Body of pancreas (tissue), 4 donors: ENCODE data around the gene SSB. TPM values are rescaled to one million over a fixed set of nuclear protein-coding genes. Genes with fewer than 3 reads are reported as not detected.

ENCODE experiments used
- ATAC-seq: fragments of 150-250 bp; one replicate; pipeline ENCODE4 v1.9.1; 2016
- DNase-seq, 4 donors: peaks; one replicate each; pipeline ENCODE4 v3.0.0-alpha.2; 2019
- H3K27ac ChIP-seq, 4 donors: fragments of 200-600 bp; sonication (generic); 1 replicate in 3 of 4; 2 replicates in 1 of 4; pipeline versions ENCODE4 v1.5.1 to v1.6.1; 2016 to 2019; ENCODE audit warnings: mild to moderate bottlenecking in 1 of 4, mixed read lengths in 1 of 4, moderate library complexity in 1 of 4
- H3K27me3 ChIP-seq, 2 donors: fragments of 200-600 bp; sonication (generic); one replicate each; pipeline ENCODE4 v1.6.0; 2016; ENCODE audit warnings: mild to moderate bottlenecking in 1 of 2
- H3K36me3 ChIP-seq, 2 donors: fragments of 200-600 bp; sonication (generic); replicated peaks in 1 of 2; 2 replicates each; pipeline ENCODE4 v1.5.1; 2016; ENCODE audit warnings: low read depth in 2 of 2; ENCODE audit not compliant: insufficient read depth in 1 of 2
- H3K4me1 ChIP-seq: fragments of 200-600 bp; sonication (generic); one replicate; pipeline ENCODE4 v1.6.0; 2016
- H3K4me3 ChIP-seq, 2 donors: fragments of 200-600 bp; sonication (generic); 1 replicate in 1 of 2; 2 replicates in 1 of 2; pipeline ENCODE4 v1.5.1; 2016 to 2019
- H3K9me3 ChIP-seq, 3 donors: fragments of 200-600 bp; sonication (generic); 1 replicate in 2 of 3; 2 replicates in 1 of 3; pipeline ENCODE4 v1.5.1; 2016
- POLR2A ChIP-seq, 3 donors: fragments of 450-650 bp; IDR thresholded peaks; one replicate each; pipeline ENCODE4 v1.6.1; 2016; ENCODE audit warnings: antibody characterized with exemption in 3 of 3, mild to moderate bottlenecking in 2 of 3
- WGBS, 2 donors: methylation state at CpG; one replicate each; pipeline ENCODE4 v1.1.5; 2017; 5-methylcytosine and 5-hydroxymethylcytosine counted together
- intact Hi-C: fragments of 100-400 bp; cut with DNase I; formaldehyde crosslinking; loops from one replicate; pipeline ENCODE4 v1.15.1; 2023
- total RNA-seq, 2 donors: library from RNA; depleted of rRNA; stranded (reverse); fragments of >200 nt; gene quantifications; one replicate each; pipeline ENCODE4 v1.1.0, GENCODE V29; 2016
- TF ChIP-seq, protein P1 (sequence below), 7 experiments: fragments of 450-650 bp in 4 of 7; fragments of 200-600 bp in 3 of 7; sonication (generic) in 3 of 7; IDR thresholded peaks; one replicate each; pipeline ENCODE4 v1.5.1; 2016 to 2019; ENCODE audit warnings: antibody characterized with exemption in 7 of 7

Gene SSB
- total RNA-seq, 2 donors from 2014 or later: 36.6 to 46.4 TPM

DNA sequence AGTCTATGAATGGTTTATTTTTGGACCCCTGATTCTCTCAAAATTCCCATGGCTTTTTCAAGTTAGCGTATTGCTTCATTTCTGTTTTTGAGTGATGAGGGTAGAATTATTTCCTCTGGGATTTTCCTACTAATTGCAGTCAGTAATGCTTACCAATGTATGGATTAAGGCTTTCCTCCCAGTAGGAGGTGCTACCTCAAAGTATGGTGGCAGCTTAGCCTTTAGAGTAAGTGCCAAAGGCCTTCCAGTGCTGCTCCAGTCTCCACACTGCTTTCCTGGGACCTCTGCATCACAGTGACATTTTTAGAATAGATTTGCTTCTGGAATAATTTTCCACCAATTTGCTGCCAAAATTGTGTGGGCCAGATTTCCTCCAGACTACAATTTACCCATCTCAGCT, 16.2 kb upstream of the SSB start:
- WGBS, 2 donors: 100% methylated on average over 1 of the region's 1 CpG
- Histone ChIP-seq H3K27me3 (no peaks in the 10 kb centered on the region), H3K36me3 (no peaks in the 10 kb centered on the region), H3K4me3 (no peak overlapping the region), H3K27ac (no peak overlapping the region), H3K9me3 (no peaks in the 10 kb centered on the region), H3K4me1 (no peaks in the 10 kb centered on the region)
- DNase-seq (no peak), ATAC-seq (no peak)
- no peak for TF ChIP-seq POLR2A (IDR thresholded peaks at IDR 0.05)
- TF ChIP-seq, protein P1, sequence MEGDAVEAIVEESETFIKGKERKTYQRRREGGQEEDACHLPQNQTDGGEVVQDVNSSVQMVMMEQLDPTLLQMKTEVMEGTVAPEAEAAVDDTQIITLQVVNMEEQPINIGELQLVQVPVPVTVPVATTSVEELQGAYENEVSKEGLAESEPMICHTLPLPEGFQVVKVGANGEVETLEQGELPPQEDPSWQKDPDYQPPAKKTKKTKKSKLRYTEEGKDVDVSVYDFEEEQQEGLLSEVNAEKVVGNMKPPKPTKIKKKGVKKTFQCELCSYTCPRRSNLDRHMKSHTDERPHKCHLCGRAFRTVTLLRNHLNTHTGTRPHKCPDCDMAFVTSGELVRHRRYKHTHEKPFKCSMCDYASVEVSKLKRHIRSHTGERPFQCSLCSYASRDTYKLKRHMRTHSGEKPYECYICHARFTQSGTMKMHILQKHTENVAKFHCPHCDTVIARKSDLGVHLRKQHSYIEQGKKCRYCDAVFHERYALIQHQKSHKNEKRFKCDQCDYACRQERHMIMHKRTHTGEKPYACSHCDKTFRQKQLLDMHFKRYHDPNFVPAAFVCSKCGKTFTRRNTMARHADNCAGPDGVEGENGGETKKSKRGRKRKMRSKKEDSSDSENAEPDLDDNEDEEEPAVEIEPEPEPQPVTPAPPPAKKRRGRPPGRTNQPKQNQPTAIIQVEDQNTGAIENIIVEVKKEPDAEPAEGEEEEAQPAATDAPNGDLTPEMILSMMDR (IDR thresholded peaks at IDR 0.05): no peak
- intact Hi-C loops: no loop called here

DNA sequence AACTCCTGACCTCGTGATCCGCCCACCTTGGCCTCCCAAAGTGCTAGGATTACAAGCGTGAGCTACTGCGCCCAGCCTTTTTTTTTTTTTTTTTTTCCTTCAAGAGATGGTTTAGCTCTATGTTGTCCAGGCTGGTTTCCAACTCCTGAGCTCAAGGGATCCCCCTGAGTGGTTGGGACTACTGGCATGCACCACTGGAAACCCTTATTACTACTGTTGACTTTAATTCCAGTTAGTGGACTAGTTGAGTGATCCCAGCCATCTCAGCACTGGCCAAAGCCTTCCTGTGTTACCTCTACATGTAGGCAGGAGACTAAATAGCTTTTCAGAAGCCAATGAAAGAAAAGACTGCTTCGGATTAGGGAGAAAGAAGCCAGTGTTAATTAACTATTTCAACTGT, 8.1 kb upstream of the SSB start:
- ATAC-seq (no peak), DNase-seq (no peak)
- no peak overlapping the region for H3K27ac ChIP-seq
- H3K4me1 ChIP-seq: peaks cover 6% of the 10 kb centered on the region
- H3K36me3 ChIP-seq: no peaks in the 10 kb centered on the region
- TF ChIP-seq, protein P1 (IDR thresholded peaks at IDR 0.05): no peak
- no peak for TF ChIP-seq POLR2A (IDR thresholded peaks at IDR 0.05)
- no peaks in the 10 kb centered on the region for H3K9me3 ChIP-seq
- 80% methylated on average over 5 of the region's 5 CpGs for WGBS, 2 donors
- no peaks in the 10 kb centered on the region for H3K27me3 ChIP-seq
- no peak overlapping the region for H3K4me3 ChIP-seq
- intact Hi-C loops: no loop called here

DNA sequence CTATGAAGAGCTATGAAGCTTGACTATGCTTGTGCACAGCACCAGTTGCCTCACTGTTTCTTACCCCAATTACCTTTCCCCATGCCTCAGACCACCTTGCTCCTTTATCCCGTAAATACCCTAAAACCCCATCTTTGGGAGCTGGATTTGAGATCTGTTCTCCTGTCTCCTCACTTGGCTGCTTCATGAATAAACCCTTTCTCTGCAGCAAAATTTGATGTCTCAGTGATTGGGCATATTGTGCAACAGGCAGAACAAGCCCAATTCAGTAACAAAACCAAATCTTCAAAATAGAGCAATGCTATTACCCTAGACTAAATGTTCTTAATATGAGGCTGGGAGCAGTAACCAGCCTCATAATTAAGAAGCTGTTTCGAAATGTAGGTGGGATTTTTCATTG, 3.5 kb upstream of the SSB start:
- DNase-seq (no peak), ATAC-seq (no peak)
- Histone ChIP-seq H3K4me3 (no peak overlapping the region), H3K27ac (no peak overlapping the region), H3K9me3 (no peaks in the 10 kb centered on the region), H3K27me3 (no peaks in the 10 kb centered on the region), H3K36me3 (no peaks in the 10 kb centered on the region), H3K4me1 (peaks cover 8% of the 10 kb centered on the region)
- intact Hi-C loops: no loop called here
- WGBS, 2 donors: 56 to 81% methylated on average over 2 of the region's 2 CpGs
- no peak for TF ChIP-seq POLR2A (IDR thresholded peaks at IDR 0.05)
- TF ChIP-seq, protein P1 (IDR thresholded peaks at IDR 0.05): no peak

- ATAC-seq (no peak), DNase-seq (no peak)
- H3K36me3 ChIP-seq: no peaks in the 10 kb centered on the region
- H3K9me3 ChIP-seq: no peaks in the 10 kb centered on the region
- H3K27ac ChIP-seq: no peak overlapping the region
- H3K4me3 ChIP-seq: no peak overlapping the region
- no peaks in the 10 kb centered on the region for H3K27me3 ChIP-seq
- intact Hi-C loops: no loop called here
- WGBS, 2 donors: 78 to 81% methylated on average over 6 of the region's 6 CpGs
- H3K4me1 ChIP-seq: peaks cover 12% of the 10 kb centered on the region
- no peak for TF ChIP-seq POLR2A (IDR thresholded peaks at IDR 0.05)
- TF ChIP-seq, protein P1 (IDR thresholded peaks at IDR 0.05): no peak
Measured at GRCh38 chr2:169796441-169796840, 2.2 kb upstream of the SSB start.

DNA sequence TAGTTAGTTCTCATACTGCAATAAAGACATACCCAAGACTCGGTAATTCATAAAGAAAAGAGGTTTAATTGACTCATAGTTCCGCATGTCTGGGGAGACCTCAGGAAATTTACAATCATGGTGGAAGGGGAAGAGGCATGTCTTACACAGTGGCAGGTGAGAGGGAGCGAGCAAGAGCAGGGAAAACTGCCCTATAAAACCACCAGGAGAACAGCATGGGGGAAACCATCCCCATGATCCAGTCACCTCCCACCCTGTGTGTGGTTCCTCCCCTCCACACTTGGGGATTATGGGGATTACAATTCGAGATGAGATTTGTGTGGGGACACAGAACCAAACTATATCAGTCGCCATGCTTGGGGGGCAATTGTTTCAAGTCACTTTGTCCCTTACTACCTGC, 1.1 kb upstream of the SSB start:
- Histone ChIP-seq H3K9me3 (no peaks in the 10 kb centered on the region), H3K4me1 (peaks cover 12% of the 10 kb centered on the region), H3K27ac (no peak overlapping the region), H3K36me3 (peaks cover 0 to under 1% of the 10 kb centered on the region in 2 donors), H3K27me3 (no peaks in the 10 kb centered on the region), H3K4me3 (no peak overlapping the region)
- TF ChIP-seq, protein P1 (IDR thresholded peaks at IDR 0.05): no peak
- no peak for TF ChIP-seq POLR2A (IDR thresholded peaks at IDR 0.05)
- ATAC-seq: no peak
- 81 to 82% methylated on average over 5 of the region's 5 CpGs for WGBS, 2 donors
- DNase-seq: no peak
- intact Hi-C loops: no loop called here
